Activated CD4-positive, alpha-beta T cell treated with anti-CD3 and anti-CD28 coated beads for 36 hours (primary cell): Measurements from ENCODE around the gene ARAP3. TPM values are rescaled to one million over a fixed set of nuclear protein-coding genes. Genes with fewer than 3 reads are reported as not detected.

Experiments
- ATAC-seq: fragments of 200-7000 bp; cut with Tn5 transposase; one replicate; pipeline ENCODE4 v1.10.0; 2021; ENCODE audit warnings: mild to moderate bottlenecking, moderate library complexity
- CTCF ChIA-PET: fragments of 350-600 bp; sonication (Branson Sonifier 250); formaldehyde crosslinking; loops from one replicate; lab custom pipeline; 2021; ENCODE audit warnings: antibody characterized with exemption; lab: Charles Lee
- POLR2A ChIA-PET: fragments of 350-600 bp; sonication (Branson Sonifier 250); formaldehyde crosslinking; loops from one replicate; lab custom pipeline; 2021; ENCODE audit warnings: antibody characterized with exemption, inconsistent platforms; lab: Charles Lee
- DNase-seq: peaks from one replicate; pipeline ENCODE4 v3.0.0-alpha.2; 2020
- H3K27ac Mint-ChIP-seq: one replicate; pipeline ENCODE4 v1.8.0; 2021; ENCODE audit warnings: mixed read lengths
- H3K27me3 Mint-ChIP-seq: one replicate; pipeline ENCODE4 v1.8.0; 2021; ENCODE audit warnings: mixed read lengths
- H3K36me3 Mint-ChIP-seq: one replicate; pipeline ENCODE4 v1.8.0; 2021; ENCODE audit warnings: low read depth, mixed read lengths
- H3K4me1 Mint-ChIP-seq: one replicate; pipeline ENCODE4 v1.8.0; 2021; ENCODE audit warnings: mixed read lengths
- H3K4me3 Mint-ChIP-seq: one replicate; pipeline ENCODE4 v1.8.0; 2021; ENCODE audit warnings: mild to moderate bottlenecking, moderate library complexity, mixed read lengths
- H3K9me3 Mint-ChIP-seq: one replicate; pipeline ENCODE4 v1.8.0; 2021; ENCODE audit warnings: low read depth, mixed read lengths
- intact Hi-C, 2 experiments: fragments of 100-400 bp; cut with DNase I in 1 of 2; cut with micrococcal nuclease in 1 of 2; formaldehyde crosslinking; loops; one replicate each; pipeline versions ENCODE4 v1.14.2 to v1.15.1; 2022 to 2024; cut with DNase I, micrococcal nuclease
- total RNA-seq, 2 experiments: library from RNA; stranded (reverse); gene quantifications; one replicate each; pipeline ENCODE4 v1.2.3, GENCODE V29; 2021

Gene ARAP3
- total RNA-seq, 2 experiments from 2014 or later: 3.2 TPM

DNA sequence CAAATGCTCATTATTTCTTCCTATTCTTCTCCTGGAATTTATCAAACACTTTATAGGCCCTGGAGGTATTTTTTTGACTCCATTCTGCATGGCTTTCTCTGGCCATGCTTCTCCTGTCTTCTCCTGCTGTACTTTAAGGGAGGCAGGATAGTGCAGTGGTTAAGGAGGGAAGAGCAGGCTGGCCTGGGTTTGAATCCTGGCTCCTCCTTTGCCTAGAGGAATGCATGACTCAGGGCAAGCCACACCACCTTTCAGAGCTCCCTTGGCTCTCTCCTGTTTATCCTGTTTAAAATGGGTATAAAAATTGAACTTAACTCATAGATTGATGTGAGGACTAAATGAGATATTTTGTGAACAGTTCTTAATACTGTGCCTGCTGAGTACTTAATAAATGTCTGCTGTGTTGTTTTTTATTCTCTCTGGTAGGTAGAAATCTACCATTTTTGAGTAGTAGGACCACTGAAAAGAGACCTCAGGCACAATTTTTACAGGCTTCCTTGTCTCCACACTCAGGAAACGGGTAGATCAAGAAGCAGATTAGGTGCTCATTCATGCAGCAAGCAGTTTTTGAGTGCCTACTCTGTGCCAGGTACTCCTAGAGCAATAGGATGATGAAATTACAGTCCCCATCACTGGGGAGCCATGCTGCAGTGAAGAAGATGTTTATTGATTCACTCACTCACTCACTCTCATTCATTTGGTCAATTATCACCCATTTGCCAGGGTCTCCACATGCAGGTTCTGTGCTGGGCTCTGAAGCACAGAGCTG lies 32.7 kb upstream of the ARAP3 start:
- no peak overlapping the region for H3K4me3 Mint-ChIP-seq
- DNase-seq: no peak
- POLR2A ChIA-PET: no interaction called here
- H3K27me3 Mint-ChIP-seq: peaks cover 5% of the 10 kb centered on the region
- H3K27ac Mint-ChIP-seq: no peak overlapping the region
- no peaks in the 10 kb centered on the region for H3K9me3 Mint-ChIP-seq
- no peaks in the 10 kb centered on the region for H3K36me3 Mint-ChIP-seq
- no peak for ATAC-seq
- H3K4me1 Mint-ChIP-seq: no peaks in the 10 kb centered on the region
- intact Hi-C loops: no loop called here
- CTCF ChIA-PET: interaction anchor here (1.0 kb wide), 1 partner anchor 246 kb away, joined by 4 read pairs; no protein-coding TSS in a partner anchor

- CTCF ChIA-PET: interaction anchor here (0.8 kb wide), 1 partner anchor 11 kb away, joined by 4 read pairs; no protein-coding TSS in a partner anchor
- Mint-ChIP-seq H3K27ac (no peak overlapping the region), H3K4me3 (no peak overlapping the region), H3K36me3 (no peaks in the 10 kb centered on the region), H3K9me3 (no peaks in the 10 kb centered on the region), H3K27me3 (peaks cover 7% of the 10 kb centered on the region), H3K4me1 (no peaks in the 10 kb centered on the region)
- intact Hi-C loops: no loop called here
- no peak for DNase-seq
- no peak for ATAC-seq
- POLR2A ChIA-PET: no interaction called here
Observed at GRCh38 chr5:141713616-141714309, 31.7 kb upstream of the ARAP3 start.

DNA sequence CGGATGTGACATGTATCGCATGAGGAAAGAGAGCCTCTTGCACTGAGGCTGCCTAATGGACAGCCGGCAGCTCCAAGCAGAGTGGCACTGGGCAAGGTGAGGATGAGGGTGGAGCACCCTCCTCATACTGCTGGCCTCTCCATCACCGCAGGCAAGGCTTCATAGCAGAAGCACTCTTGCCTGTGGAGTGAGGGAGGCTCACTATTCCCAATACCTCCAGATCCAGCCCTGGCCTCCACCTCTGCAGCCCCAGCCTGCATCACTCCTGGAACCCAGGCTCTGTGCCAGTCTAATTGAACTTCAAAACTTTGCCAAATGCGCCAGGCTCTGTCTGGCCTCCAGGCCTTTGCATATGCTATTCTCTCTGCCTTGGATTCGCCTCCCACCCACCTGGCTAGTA lies 29.7 kb upstream of the ARAP3 start:
- ChIA-PET POLR2A (no interaction called here), CTCF (interaction anchor here (2.1 to 2.5 kb wide), 2 partner anchors 167 to 249 kb away, joined by 7 to 9 read pairs; partner anchors contain the start of gene PCDH1)
- no peak overlapping the region for H3K4me3 Mint-ChIP-seq
- DNase-seq (no peak), ATAC-seq (no peak)
- H3K27me3 Mint-ChIP-seq: peaks cover 7% of the 10 kb centered on the region
- no peaks in the 10 kb centered on the region for H3K4me1 Mint-ChIP-seq
- H3K36me3 Mint-ChIP-seq: no peaks in the 10 kb centered on the region
- intact Hi-C loops: no loop called here
- H3K27ac Mint-ChIP-seq: no peak overlapping the region
- no peaks in the 10 kb centered on the region for H3K9me3 Mint-ChIP-seq

DNA sequence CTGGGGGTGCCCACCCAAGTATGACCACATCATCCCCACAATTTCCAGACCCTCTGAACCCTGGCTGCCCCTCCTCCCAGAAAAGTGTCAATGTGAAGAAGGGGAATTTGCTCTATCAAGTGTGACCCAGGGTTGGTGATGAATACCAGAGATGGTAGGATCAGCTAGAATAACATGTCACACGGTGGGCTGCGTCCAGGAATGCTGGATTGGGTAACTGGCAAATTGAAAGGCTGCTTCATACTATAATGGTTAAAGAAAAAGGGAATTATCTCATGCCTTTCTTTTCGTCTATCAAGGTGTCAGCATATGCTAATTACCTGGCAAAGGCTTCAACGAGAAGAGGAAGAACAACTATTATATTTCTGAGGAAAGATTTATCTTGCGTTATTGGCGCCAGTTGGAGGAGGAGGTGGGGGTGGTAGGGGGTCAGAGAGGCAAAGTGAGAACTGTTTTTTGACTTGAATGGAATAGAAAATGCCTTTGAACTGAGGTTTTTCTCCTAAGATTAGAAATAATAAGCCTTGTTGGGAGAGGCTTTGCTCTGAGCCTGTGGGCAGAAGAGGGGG lies 27.8 kb upstream of the ARAP3 start:
- Mint-ChIP-seq H3K4me3 (no peak overlapping the region), H3K4me1 (no peaks in the 10 kb centered on the region), H3K27me3 (peaks cover 6% of the 10 kb centered on the region), H3K27ac (no peak overlapping the region), H3K9me3 (no peaks in the 10 kb centered on the region), H3K36me3 (no peaks in the 10 kb centered on the region)
- POLR2A ChIA-PET: no interaction called here
- ATAC-seq (no peak), DNase-seq (no peak)
- CTCF ChIA-PET: interaction anchor here (1.4 to 2.5 kb wide), 3 partner anchors 8 to 251 kb away, joined by 3 to 9 read pairs (median 7); partner anchors contain the start of gene PCDH1
- intact Hi-C loops: no loop called here

DNA sequence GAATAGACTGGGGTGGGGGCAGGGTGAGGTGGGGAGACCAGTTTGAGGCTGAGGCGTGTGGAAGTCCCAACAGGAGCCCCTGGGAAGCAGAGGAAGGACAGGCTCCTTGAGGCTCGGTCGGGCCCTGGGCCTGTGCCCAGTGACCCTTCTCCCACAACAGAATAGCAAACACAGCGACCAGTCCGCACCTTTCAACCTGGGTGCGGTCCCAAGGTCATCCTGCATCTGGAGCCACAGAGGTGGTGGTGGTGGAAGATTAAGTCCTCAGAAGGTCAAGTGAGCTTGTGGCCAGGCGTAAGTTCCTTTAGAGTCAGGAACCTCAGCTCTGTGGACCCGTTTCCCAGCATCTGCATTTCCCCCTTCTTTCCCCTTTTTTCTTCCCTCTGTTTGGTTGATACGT lies 26.0 kb upstream of the ARAP3 start:
- intact Hi-C loops: no loop called here
- H3K27ac Mint-ChIP-seq: no peak overlapping the region
- ATAC-seq (no peak), DNase-seq (no peak)
- POLR2A ChIA-PET: no interaction called here
- no peak overlapping the region for H3K4me3 Mint-ChIP-seq
- CTCF ChIA-PET: no interaction called here
- peaks cover 6% of the 10 kb centered on the region for H3K27me3 Mint-ChIP-seq
- no peaks in the 10 kb centered on the region for H3K9me3 Mint-ChIP-seq
- H3K4me1 Mint-ChIP-seq: peaks cover 3% of the 10 kb centered on the region
- H3K36me3 Mint-ChIP-seq: no peaks in the 10 kb centered on the region

GRCh38 chr5:141707510-141707909 lies 25.5 kb upstream of the ARAP3 start:
- DNase-seq (no peak), ATAC-seq (no peak)
- H3K4me1 Mint-ChIP-seq: peaks cover 6% of the 10 kb centered on the region
- intact Hi-C loops: no loop called here
- H3K27me3 Mint-ChIP-seq: peaks cover 6% of the 10 kb centered on the region
- H3K9me3 Mint-ChIP-seq: no peaks in the 10 kb centered on the region
- H3K36me3 Mint-ChIP-seq: no peaks in the 10 kb centered on the region
- POLR2A ChIA-PET: no interaction called here
- CTCF ChIA-PET: interaction anchor here (0.6 to 1.0 kb wide), 2 partner anchors 14 to 262 kb away, joined by 3 read pairs; partner anchors contain the start of gene RNF14
- no peak overlapping the region for H3K27ac Mint-ChIP-seq
- H3K4me3 Mint-ChIP-seq: no peak overlapping the region

- Mint-ChIP-seq H3K4me1 (peaks cover 18% of the 10 kb centered on the region), H3K4me3 (no peak overlapping the region), H3K27ac (no peak overlapping the region), H3K27me3 (peaks cover 12% of the 10 kb centered on the region), H3K9me3 (no peaks in the 10 kb centered on the region), H3K36me3 (no peaks in the 10 kb centered on the region)
- ChIA-PET POLR2A (no interaction called here), CTCF (interaction anchor here (0.6 to 1.0 kb wide), 2 partner anchors 10 to 14 kb away, joined by 3 to 4 read pairs; no protein-coding TSS in a partner anchor)
- intact Hi-C loops: no loop called here
- ATAC-seq (no peak), DNase-seq (no peak)
Observed at GRCh38 chr5:141706121-141706520, 24.1 kb upstream of the ARAP3 start.

DNA sequence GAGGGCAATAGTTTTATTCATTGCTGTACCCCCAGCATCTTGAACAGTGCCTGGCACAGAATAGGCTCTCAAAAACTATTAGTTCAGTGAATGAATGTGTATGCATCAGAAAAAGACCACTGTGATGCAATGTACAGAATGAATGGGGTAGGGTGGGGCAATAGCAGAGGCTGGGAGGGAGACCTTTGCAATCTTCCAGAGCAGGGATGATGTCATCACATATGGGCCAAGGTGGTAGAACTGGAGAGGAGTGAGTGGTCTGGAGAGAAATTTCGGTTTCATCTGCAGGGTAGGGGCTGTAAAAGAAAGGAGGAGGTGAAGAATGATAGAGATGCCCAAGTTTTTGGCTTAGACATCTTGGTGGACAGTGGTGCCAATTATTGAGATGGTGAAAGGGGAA lies 23.4 kb upstream of the ARAP3 start:
- CTCF ChIA-PET: interaction anchor here (0.6 to 1.0 kb wide), 2 partner anchors 9 to 14 kb away, joined by 3 to 4 read pairs; no protein-coding TSS in a partner anchor
- no peak for ATAC-seq
- no peak for DNase-seq
- Mint-ChIP-seq H3K4me1 (peaks cover 20% of the 10 kb centered on the region), H3K27ac (no peak overlapping the region), H3K9me3 (no peaks in the 10 kb centered on the region), H3K4me3 (no peak overlapping the region), H3K27me3 (peaks cover 11% of the 10 kb centered on the region), H3K36me3 (no peaks in the 10 kb centered on the region)
- POLR2A ChIA-PET: no interaction called here
- intact Hi-C loops: no loop called here

DNA sequence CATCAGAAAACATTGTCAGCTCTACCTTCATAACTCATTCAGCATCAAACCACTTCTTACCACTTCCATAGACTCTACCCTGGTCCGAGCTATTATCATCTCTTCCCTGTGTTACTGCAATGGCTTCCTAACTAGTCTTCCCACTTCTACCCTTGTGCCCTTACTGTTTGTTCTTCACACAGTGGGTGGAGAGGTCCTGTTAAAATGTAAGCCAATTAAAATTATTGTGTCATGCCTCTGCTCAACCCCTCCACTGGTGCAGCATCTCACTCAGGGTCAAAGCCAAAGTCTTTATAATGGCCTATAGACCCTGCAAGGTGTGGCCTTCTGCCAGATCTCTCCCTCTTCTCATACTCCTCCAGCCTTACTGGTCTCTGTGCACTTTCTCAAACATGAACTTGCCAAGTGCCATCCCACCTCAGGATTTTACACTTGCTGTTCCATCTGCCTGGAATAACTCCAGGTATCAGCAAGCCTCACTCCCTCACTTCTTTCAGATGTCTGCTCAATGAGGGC lies 22.8 kb upstream of the ARAP3 start:
- Mint-ChIP-seq H3K36me3 (no peaks in the 10 kb centered on the region), H3K4me3 (no peak overlapping the region), H3K27ac (no peak overlapping the region), H3K9me3 (no peaks in the 10 kb centered on the region), H3K4me1 (peaks cover 20% of the 10 kb centered on the region), H3K27me3 (peaks cover 16% of the 10 kb centered on the region)
- POLR2A ChIA-PET: no interaction called here
- DNase-seq (no peak), ATAC-seq (no peak)
- intact Hi-C loops: no loop called here
- CTCF ChIA-PET: interaction anchor here (0.6 to 5.7 kb wide), 4 partner anchors 12 to 248 kb away, joined by 3 to 63 read pairs (median 28); partner anchors contain the start of gene PCDH1

DNA sequence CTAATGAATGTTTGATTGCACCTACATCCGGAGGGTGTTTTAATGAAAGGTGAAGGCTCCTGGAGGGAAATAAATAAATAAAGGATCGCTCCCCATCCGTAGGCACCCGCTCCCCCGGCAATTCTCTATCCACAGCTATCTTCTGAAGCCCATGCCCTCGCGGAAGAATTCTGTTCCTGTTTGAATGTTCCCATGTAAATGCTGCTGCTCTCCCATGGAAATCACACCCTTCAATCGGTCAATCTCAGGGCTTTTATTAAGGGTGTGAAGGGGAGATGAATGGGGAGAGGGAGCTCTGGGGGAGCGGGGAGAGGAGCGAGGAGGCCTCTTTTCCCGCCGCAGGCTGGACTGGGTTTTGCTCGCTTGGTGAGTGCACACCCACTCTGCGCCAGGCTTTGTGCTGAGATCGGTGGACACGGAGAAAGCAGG lies 21.1 kb upstream of the ARAP3 start:
- Mint-ChIP-seq H3K27ac (no peak overlapping the region), H3K9me3 (no peaks in the 10 kb centered on the region), H3K27me3 (peaks cover 21% of the 10 kb centered on the region), H3K4me1 (peaks cover 20% of the 10 kb centered on the region), H3K4me3 (peak overlapping the region; percentile 59), H3K36me3 (no peaks in the 10 kb centered on the region)
- ChIA-PET POLR2A (interaction anchor here (0.7 kb wide), 1 partner anchor 175 kb away, joined by 3 read pairs; the partner anchor contains the start of gene PCDH1), CTCF (interaction anchor here (0.6 to 5.7 kb wide), 14 partner anchors 10 to 1770 kb away, joined by 3 to 63 read pairs (median 4); partner anchors contain the start of genes PCDH1 and RNF14)
- DNase-seq: no peak
- ATAC-seq: no peak
- intact Hi-C loops: loop anchor here (2.0 kb wide), 2 partner anchors 108 to 112 kb away; no protein-coding TSS in a partner anchor
